Measurements from ENCODE around the gene STAT4. TPM values are rescaled to one million over a fixed set of nuclear protein-coding genes. Genes with fewer than 3 reads are reported as not detected.

Gene STAT4
- total and polyA plus RNA-seq, 2 donors from 2014 or later = 1.2 to 8.5 TPM

GRCh38 chr2:191025135-191025534, 125.7 kb downstream of the STAT4 start:
- intact Hi-C loops (cut with DNase I) = no loop called here

GRCh38 chr2:191023235-191023679, 127.5 kb downstream of the STAT4 start:
- no peak for FAIRE-seq
- intact Hi-C loops (cut with DNase I) = no loop called here
- Histone ChIP-seq H3K27me3 (ENCODE audit: control insufficient read depth, insufficient read depth, low read length) (no peaks in the 10 kb centered on the region), H3K4me3 (ENCODE audit: low read length in 3 of 3) (no peak overlapping the region), H3K4me1 (ENCODE audit: control insufficient read depth in 2 of 3, insufficient read depth in 2 of 3, low read depth in 1 of 3, low read length in 3 of 3) (peaks cover 0 to 10% (median 6%) of the 10 kb centered on the region in 3 donors), H3K27ac (ENCODE audit: low read depth in 2 of 2, low read length in 2 of 2) (no peak overlapping the region), H3K36me3 (ENCODE audit: control insufficient read depth in 2 of 3, insufficient read depth in 3 of 3, low read length in 3 of 3) (no peaks in the 10 kb centered on the region), H3K9me3 (ENCODE audit: control insufficient read depth in 2 of 3, insufficient read depth in 1 of 3, low read length in 3 of 3) (no peaks in the 10 kb centered on the region), H3K9ac (ENCODE audit: low read length in 3 of 3) (no peak overlapping the region)
- no peak for DNase-seq
- TF ChIP-seq CTCF (IDR thresholded peaks at IDR 0.05; ENCODE audit: borderline replicate concordance, extremely low read depth, insufficient read depth) = no peak

More at GRCh38 chr2:191025135-191025534, 125.7 kb downstream of the STAT4 start:
- H3K4me1 ChIP-seq (ENCODE audit: control insufficient read depth in 2 of 3, insufficient read depth in 2 of 3, low read depth in 1 of 3, low read length in 3 of 3) = peaks cover 0 to 6% (median 5%) of the 10 kb centered on the region in 3 donors
- H3K9me3 ChIP-seq (ENCODE audit: control insufficient read depth in 2 of 3, insufficient read depth in 1 of 3, low read length in 3 of 3) = no peaks in the 10 kb centered on the region
- DNase-seq (no peak), FAIRE-seq (no peak)
- no peaks in the 10 kb centered on the region for H3K27me3 ChIP-seq (ENCODE audit: control insufficient read depth, insufficient read depth, low read length)
- no peak overlapping the region for H3K4me3 ChIP-seq (ENCODE audit: low read length in 3 of 3)
- H3K27ac ChIP-seq (ENCODE audit: low read depth in 2 of 2, low read length in 2 of 2) = no peak overlapping the region
- no peak for TF ChIP-seq CTCF (IDR thresholded peaks at IDR 0.05; ENCODE audit: borderline replicate concordance, extremely low read depth, insufficient read depth)
- H3K9ac ChIP-seq (ENCODE audit: low read length in 3 of 3) = no peak overlapping the region
- H3K36me3 ChIP-seq (ENCODE audit: control insufficient read depth in 2 of 3, insufficient read depth in 3 of 3, low read length in 3 of 3) = no peaks in the 10 kb centered on the region

GRCh38 chr2:191020742-191021381, 129.9 kb downstream of the STAT4 start:
- FAIRE-seq (no peak), DNase-seq (no peak)
- H3K36me3 ChIP-seq (ENCODE audit: control insufficient read depth in 2 of 3, insufficient read depth in 3 of 3, low read length in 3 of 3) = no peaks in the 10 kb centered on the region

More at GRCh38 chr2:191020742-191021381, 129.9 kb downstream of the STAT4 start:
- Histone ChIP-seq H3K4me1 (ENCODE audit: control insufficient read depth in 2 of 3, insufficient read depth in 2 of 3, low read depth in 1 of 3, low read length in 3 of 3) (peaks cover 0 to 10% (median 6%) of the 10 kb centered on the region in 3 donors), H3K9me3 (ENCODE audit: control insufficient read depth in 2 of 3, insufficient read depth in 1 of 3, low read length in 3 of 3) (no peaks in the 10 kb centered on the region), H3K4me3 (ENCODE audit: low read length in 3 of 3) (peak overlapping the region; percentile 80 to 99 (median 97)), H3K27me3 (ENCODE audit: control insufficient read depth, insufficient read depth, low read length) (no peaks in the 10 kb centered on the region), H3K27ac (ENCODE audit: low read depth in 2 of 2, low read length in 2 of 2) (peak overlapping the region; percentile 93 to 96), H3K9ac (ENCODE audit: low read length in 3 of 3) (peak overlapping the region; percentile 67 to 94 (median 89))
- intact Hi-C loops (cut with DNase I) = no loop called here
- no peak for TF ChIP-seq CTCF (IDR thresholded peaks at IDR 0.05; ENCODE audit: borderline replicate concordance, extremely low read depth, insufficient read depth)

Data from kidney (tissue), 14 donors.